K562 (cell line): ENCODE measurements around the gene ATF1. TPM values are rescaled to one million over a fixed set of nuclear protein-coding genes. Genes with fewer than 3 reads are reported as not detected.

ENCODE experiments used
- ATF3 ChIP-seq, 2 experiments: fragments of 450-650 bp in 1 of 2; sonication (generic) in 1 of 2; formaldehyde crosslinking in 1 of 2; IDR thresholded peaks in 1 of 2; conservative IDR thresholded peaks in 1 of 2; 2 replicates each; pipeline versions ENCODE4 v1.6.1 to v1.8.1; 2016 to 2023; ENCODE audit warnings: mild to moderate bottlenecking in 2 of 2, moderate library complexity in 2 of 2, inconsistent platforms in 1 of 2, missing genetic modification reagents in 1 of 2
- ATF6 ChIP-seq: sonication (generic); formaldehyde crosslinking; IDR thresholded peaks from 2 replicates; pipeline ENCODE4 v1.4.0; 2020; ENCODE audit warnings: mild to moderate bottlenecking, missing genetic modification reagents
- POU5F1 ChIP-seq: fragments of 150-350 bp; IDR thresholded peaks from 2 replicates; pipeline ENCODE4 v1.6.1; 2014; ENCODE audit warnings: borderline replicate concordance, low read length, low read depth, mild to moderate bottlenecking; ENCODE audit not compliant: partially characterized antibody
- RBM22 ChIP-seq: fragments of 200-400 bp; formaldehyde crosslinking; IDR thresholded peaks from 2 replicates; pipeline ENCODE4 v1.6.1; 2018; ENCODE audit warnings: low read length, low read depth; ENCODE audit not compliant: poor library complexity, severe bottlenecking
- SMARCC2 ChIP-seq: fragments of 450-650 bp; IDR thresholded peaks from 2 replicates; pipeline ENCODE4 v1.6.1; 2017; ENCODE audit warnings: antibody characterized with exemption, moderate library complexity, mild to moderate bottlenecking, low read depth
- ZNF277 ChIP-seq: fragments of 250-450 bp; sonication (Bioruptor Pico); IDR thresholded peaks from 2 replicates; pipeline ENCODE4 v1.8.0; 2022; ENCODE audit warnings: inconsistent platforms, mild to moderate bottlenecking, moderate library complexity, borderline replicate concordance
- ZNF316 ChIP-seq: fragments of 450-650 bp; IDR thresholded peaks from 2 replicates; pipeline ENCODE4 v1.6.1; 2016
- ZNF347 ChIP-seq: fragments of 450-650 bp; formaldehyde crosslinking; IDR thresholded peaks from 2 replicates; pipeline ENCODE4 v1.4.0; 2020; ENCODE audit warnings: low read depth, mild to moderate bottlenecking, moderate library complexity
- ZNF384 ChIP-seq: IDR thresholded peaks from 2 replicates; pipeline ENCODE4 v1.6.1; 2012; ENCODE audit warnings: low read depth, low read length, improper control_type of control experiment
- polyA plus RNA-seq, 8 experiments: library from polyadenylated mRNA; depleted of rRNA in 4 of 8; stranded (reverse) in 5 of 8; unstranded in 3 of 8; fragments of >200 nt; fragmentation: Nextera tagmentation in 2 of 8; fragmentation: Illumina TruSeq in 1 of 8; extraction: Ambion mirVana in 2 of 8; extraction: Trizol in 1 of 8; gene quantifications; 2 replicates each; pipeline versions ENCODE4 v1.2.1 to v1.2.3, GENCODE V29; 2011 to 2014; ENCODE audit warnings: inconsistent platforms in 1 of 8, missing spikeins in 1 of 8
- total RNA-seq, 7 experiments: library from RNA; depleted of rRNA in 6 of 7; stranded (reverse); fragments of >200 nt in 6 of 7; fragmentation: Illumina TruSeq in 2 of 7; extraction: Trizol in 2 of 7; gene quantifications; 2 replicates each; pipeline versions ENCODE4 v1.2.1 to v1.2.3, GENCODE V29; 2011 to 2021; ENCODE audit warnings: low replicate concordance in 1 of 7

The ATF1 gene
- total and polyA plus RNA-seq, 9 of the 15 experiments (the other 6 are each of a cell fraction or from before 2014, with no cell fraction given), result 19.8 to 83.5 (median 51.4) TPM

GRCh38 chr12:50732591-50732990, 31.3 kb upstream of the ATF1 start (continued):
- TF ChIP-seq ZNF384 (no peak), SMARCC2 (no peak), POU5F1 (no peak), ZNF277 (CRISPR knock-in tag) (no peak), ZNF347 (CRISPR knock-in tag) (no peak), ZNF316 (no peak), ATF6 (CRISPR knock-in tag) (no peak), ATF3 (IDR thresholded peaks at IDR 0.05) (peak; percentile 26; the same call in 1 of the 2 replicates), ATF3 (CRISPR knock-in tag; conservative IDR thresholded peaks at IDR 0.05) (no peak), RBM22 (no peak)
